B cell (primary cell): ENCODE results near the gene ADK. TPM values are rescaled to one million over a fixed set of nuclear protein-coding genes. Genes with fewer than 3 reads are reported as not detected.

Experiments used
- ATAC-seq: fragments of 200-7000 bp; cut with Tn5 transposase; one replicate; pipeline ENCODE4 v1.10.0; 2021; ENCODE audit warnings: low read depth, mild to moderate bottlenecking, moderate number of reproducible peaks, moderate library complexity
- CTCF ChIA-PET: fragments of 350-600 bp; sonication (Branson Sonifier 250); formaldehyde crosslinking; loops from one replicate; lab custom pipeline; 2021; ENCODE audit warnings: antibody characterized with exemption, inconsistent platforms; lab: Charles Lee
- POLR2A ChIA-PET: fragments of 350-600 bp; sonication (Branson Sonifier 250); formaldehyde crosslinking; loops from one replicate; lab custom pipeline; 2021; ENCODE audit warnings: antibody characterized with exemption; lab: Charles Lee
- DNase-seq: peaks from one replicate; pipeline ENCODE4 v3.0.0; 2013
- H2AFZ ChIP-seq: 2 replicates; pipeline ENCODE4 v1.6.1; 2012; ENCODE audit warnings: mild to moderate bottlenecking, low read depth, low read length; ENCODE audit not compliant: insufficient read depth, poor library complexity, severe bottlenecking
- H3K27ac ChIP-seq, 2 donors: 1 replicate in 1 of 2; 2 replicates in 1 of 2; pipeline ENCODE4 v1.5.1; 2012 to 2013; ENCODE audit warnings: low read length in 2 of 2, mild to moderate bottlenecking in 2 of 2, moderate library complexity in 1 of 2
- H3K27me3 ChIP-seq, 4 experiments: fragments of 200-600 bp in 1 of 4; sonication (generic) in 1 of 4; replicated peaks in 1 of 4; 1 replicate in 2 of 4; 2 replicates in 2 of 4; pipeline versions ENCODE4 v1.6.1 to v1.7.0; 2013 to 2016; ENCODE audit warnings: low read length in 3 of 4, mild to moderate bottlenecking in 2 of 4, mixed read lengths in 1 of 4, moderate library complexity in 1 of 4; ENCODE audit not compliant: insufficient read depth in 4 of 4, control insufficient read depth in 3 of 4; ENCODE audit errors: control extremely low read depth in 1 of 4
- H3K36me3 ChIP-seq, 2 experiments: replicated peaks in 1 of 2; 1 replicate in 1 of 2; 2 replicates in 1 of 2; pipeline versions ENCODE4 v1.6.1 to v1.7.1; 2013; ENCODE audit warnings: low read length in 1 of 2; ENCODE audit not compliant: insufficient read depth in 2 of 2, control insufficient read depth in 1 of 2; ENCODE audit errors: control extremely low read depth in 1 of 2, extremely low read depth in 1 of 2
- H3K4me1 ChIP-seq, 2 donors: fragments of 200-600 bp in 1 of 2; sonication (generic) in 1 of 2; 1 replicate in 1 of 2; 2 replicates in 1 of 2; pipeline versions ENCODE4 v1.5.1 to v1.6.1; 2013 to 2017; ENCODE audit warnings: low read length in 2 of 2; ENCODE audit not compliant: control insufficient read depth in 2 of 2, insufficient read depth in 2 of 2
- H3K4me2 ChIP-seq: replicated peaks from 2 replicates; pipeline ENCODE3; 2012; ENCODE audit warnings: mild to moderate bottlenecking, low read depth, low read length; ENCODE audit not compliant: poor library complexity, severe bottlenecking
- H3K4me3 ChIP-seq, 5 experiments: fragments of 200-600 bp in 1 of 5; sonication (generic) in 1 of 5; 1 replicate in 3 of 5; 2 replicates in 2 of 5; pipeline versions ENCODE4 v1.5.1 to v1.7.0; 2011 to 2016; ENCODE audit warnings: low read length in 4 of 5, mild to moderate bottlenecking in 4 of 5, low read depth in 2 of 5, control low read depth in 1 of 5, moderate library complexity in 1 of 5; ENCODE audit not compliant: insufficient read depth in 1 of 5; ENCODE audit errors: control extremely low read depth in 1 of 5, extremely low read depth in 1 of 5
- H3K79me2 ChIP-seq: fragments of 200-600 bp; sonication (generic); one replicate; pipeline ENCODE4 v1.6.0; 2016; ENCODE audit warnings: low read length; ENCODE audit not compliant: control insufficient read depth, insufficient read depth
- H3K9ac ChIP-seq: fragments of 200-600 bp; sonication (generic); 2 replicates; pipeline ENCODE4 v1.6.1; 2017; ENCODE audit warnings: mild to moderate bottlenecking, low read length, moderate library complexity
- H3K9me3 ChIP-seq, 3 donors: one replicate each; pipeline versions ENCODE4 v1.6.1 to v1.7.1; 2013; ENCODE audit warnings: low read length in 2 of 3; ENCODE audit not compliant: control insufficient read depth in 2 of 3, insufficient read depth in 1 of 3; ENCODE audit errors: control extremely low read depth in 1 of 3
- H4K20me1 ChIP-seq: 2 replicates; pipeline ENCODE4 v1.6.0; 2012; ENCODE audit warnings: mild to moderate bottlenecking, low read length; ENCODE audit not compliant: insufficient read depth, control insufficient read depth, poor library complexity, severe bottlenecking
- H3K27ac Mint-ChIP-seq: one replicate; pipeline ENCODE4 v1.8.0; 2021; ENCODE audit warnings: mixed read lengths
- H3K27me3 Mint-ChIP-seq: one replicate; pipeline ENCODE4 v1.8.0; 2021; ENCODE audit warnings: mixed read lengths
- H3K4me1 Mint-ChIP-seq: one replicate; pipeline ENCODE4 v1.8.0; 2021; ENCODE audit warnings: mixed read lengths
- H3K4me3 Mint-ChIP-seq: one replicate; pipeline ENCODE4 v1.8.0; 2021; ENCODE audit warnings: mixed read lengths
- H3K9me3 Mint-ChIP-seq: one replicate; pipeline ENCODE4 v1.8.0; 2022; ENCODE audit warnings: mixed read lengths; ENCODE audit not compliant: insufficient read depth
- EZH2 ChIP-seq: IDR thresholded peaks from 2 replicates; pipeline ENCODE4 v1.6.1; 2012; ENCODE audit warnings: borderline replicate concordance, low read depth, mild to moderate bottlenecking, moderate library complexity, low read length; ENCODE audit not compliant: insufficient read depth, poor library complexity, severe bottlenecking
- WGBS: methylation state at CpG from one replicate; pipeline ENCODE4 v1.1.5; 2013; ENCODE audit warnings: missing lambda C conversion rate; ENCODE audit not compliant: insufficient coverage; 5-methylcytosine and 5-hydroxymethylcytosine counted together
- intact Hi-C: fragments of 100-400 bp; cut with micrococcal nuclease; formaldehyde crosslinking; loops from one replicate; pipeline ENCODE4 v1.10.0; 2022
- polyA plus RNA-seq: library from polyadenylated mRNA; depleted of rRNA; stranded (reverse); fragments of >200 nt; gene quantifications from 2 replicates; pipeline ENCODE4 v1.2.3, GENCODE V29; 2012
- total RNA-seq, 2 donors: library from RNA; stranded (reverse); fragments of 120-200 nt in 1 of 2; gene quantifications; 1 replicate in 1 of 2; 2 replicates in 1 of 2; pipeline versions ENCODE4 v1.2.3 to v1.2.4, GENCODE V29; 2013 to 2022
- TF ChIP-seq, protein P1 (sequence below): fragments of 200-600 bp; IDR thresholded peaks from one replicate; pipeline ENCODE4 v1.8.0; 2022; ENCODE audit warnings: antibody characterized with exemption, mild to moderate bottlenecking

ADK gene
- total and polyA plus RNA-seq, 2 donors (not counting 1 experiment from before 2014, with no cell fraction given): 37.2 to 52.6 TPM

DNA sequence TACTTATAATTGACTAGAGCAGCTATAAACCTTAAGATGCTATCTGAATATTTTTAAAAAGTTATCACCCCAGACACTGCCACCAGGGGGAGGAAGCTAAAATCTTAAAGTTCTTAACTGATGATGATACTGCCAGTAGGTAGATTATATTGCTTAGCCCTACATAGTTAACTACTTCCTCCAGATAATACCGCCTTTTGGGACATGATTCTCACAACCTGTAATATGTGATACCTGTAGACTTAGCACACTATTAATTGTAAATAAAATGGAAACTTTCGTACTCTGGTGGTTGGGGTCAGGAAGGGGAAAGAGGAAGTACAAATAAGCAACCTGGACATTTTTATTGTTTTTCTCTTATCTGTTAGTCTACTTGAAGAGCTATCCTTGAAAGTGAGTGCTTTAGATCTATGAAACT is 268.9 kb downstream of the ADK start:
- H3K27ac ChIP-seq: no peak overlapping the region
- ChIA-PET CTCF (interaction anchor here (1.0 to 3.6 kb wide), 11 partner anchors 9 to 815 kb away, joined by 3 to 28 read pairs (median 4); partner anchors contain the start of genes COMTD1 and SAMD8), POLR2A (no interaction called here)
- no peak overlapping the region for H3K9ac ChIP-seq
- no peaks in the 10 kb centered on the region for H3K79me2 ChIP-seq
- ATAC-seq (peak; percentile 49), DNase-seq (peak; percentile 42)
- intact Hi-C loops: loop anchor here (5.0 kb wide), 1 partner anchor 597 kb away; no protein-coding TSS in a partner anchor
- peaks cover 21% of the 10 kb centered on the region for H3K4me1 Mint-ChIP-seq
- no peaks in the 10 kb centered on the region for H3K27me3 ChIP-seq
- H3K4me3 ChIP-seq: no peak overlapping the region
- peak overlapping the region; percentile 15 for H3K4me2 ChIP-seq
- TF ChIP-seq, protein P1, sequence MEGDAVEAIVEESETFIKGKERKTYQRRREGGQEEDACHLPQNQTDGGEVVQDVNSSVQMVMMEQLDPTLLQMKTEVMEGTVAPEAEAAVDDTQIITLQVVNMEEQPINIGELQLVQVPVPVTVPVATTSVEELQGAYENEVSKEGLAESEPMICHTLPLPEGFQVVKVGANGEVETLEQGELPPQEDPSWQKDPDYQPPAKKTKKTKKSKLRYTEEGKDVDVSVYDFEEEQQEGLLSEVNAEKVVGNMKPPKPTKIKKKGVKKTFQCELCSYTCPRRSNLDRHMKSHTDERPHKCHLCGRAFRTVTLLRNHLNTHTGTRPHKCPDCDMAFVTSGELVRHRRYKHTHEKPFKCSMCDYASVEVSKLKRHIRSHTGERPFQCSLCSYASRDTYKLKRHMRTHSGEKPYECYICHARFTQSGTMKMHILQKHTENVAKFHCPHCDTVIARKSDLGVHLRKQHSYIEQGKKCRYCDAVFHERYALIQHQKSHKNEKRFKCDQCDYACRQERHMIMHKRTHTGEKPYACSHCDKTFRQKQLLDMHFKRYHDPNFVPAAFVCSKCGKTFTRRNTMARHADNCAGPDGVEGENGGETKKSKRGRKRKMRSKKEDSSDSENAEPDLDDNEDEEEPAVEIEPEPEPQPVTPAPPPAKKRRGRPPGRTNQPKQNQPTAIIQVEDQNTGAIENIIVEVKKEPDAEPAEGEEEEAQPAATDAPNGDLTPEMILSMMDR: peak; percentile 68
- TF ChIP-seq EZH2: no peak
- WGBS: no CpG with 5 or more reads among the region's 2 CpGs
- H2AFZ ChIP-seq: no peak overlapping the region
- H3K9me3 ChIP-seq: peaks cover 0 to 11% (median 0%) of the 10 kb centered on the region in 3 donors
- peaks cover 7 to 16% of the 10 kb centered on the region in 2 donors for H3K4me1 ChIP-seq
- no peak overlapping the region for H3K4me3 Mint-ChIP-seq
- no peak overlapping the region for H3K27ac Mint-ChIP-seq
- no peaks in the 10 kb centered on the region for H3K9me3 Mint-ChIP-seq
- no peaks in the 10 kb centered on the region for H3K27me3 Mint-ChIP-seq
- H4K20me1 ChIP-seq: peaks cover 11% of the 10 kb centered on the region
- peaks cover 0 to 2% of the 10 kb centered on the region in 2 experiments for H3K36me3 ChIP-seq

DNA sequence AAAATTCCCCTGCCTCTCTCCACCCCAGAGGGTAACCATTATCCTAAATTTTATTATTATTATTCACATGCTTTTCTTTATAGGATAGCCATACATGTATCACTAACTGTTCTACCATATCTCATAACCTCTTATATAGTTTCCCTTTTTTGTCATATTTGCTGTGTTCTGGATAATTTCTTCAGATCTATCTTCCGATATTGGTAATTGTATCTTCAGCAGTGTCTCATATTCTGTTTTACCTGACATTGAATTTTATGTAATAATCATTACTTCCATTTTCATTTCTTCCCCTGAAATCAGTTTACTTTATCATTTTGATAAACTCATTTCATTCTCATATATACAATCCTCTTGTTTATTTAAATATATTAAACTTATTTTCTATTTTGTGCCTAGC is 273.5 kb downstream of the ADK start:
- H3K27me3 ChIP-seq: no peaks in the 10 kb centered on the region
- no peaks in the 10 kb centered on the region for H3K9me3 Mint-ChIP-seq
- ChIA-PET CTCF (interaction anchor here (1.7 kb wide), 1 partner anchor 11 kb away, joined by 5 read pairs; no protein-coding TSS in a partner anchor), POLR2A (no interaction called here)
- no peaks in the 10 kb centered on the region for H3K79me2 ChIP-seq
- TF ChIP-seq EZH2: no peak
- TF ChIP-seq, protein P1: no peak
- intact Hi-C loops: loop anchor here (5.0 kb wide), 1 partner anchor 593 kb away; no protein-coding TSS in a partner anchor
- H3K4me1 ChIP-seq: peaks cover 4 to 7% of the 10 kb centered on the region in 2 donors
- H3K9me3 ChIP-seq: peaks cover 0 to 11% (median 0%) of the 10 kb centered on the region in 3 donors
- H3K27me3 Mint-ChIP-seq: no peaks in the 10 kb centered on the region
- H3K4me2 ChIP-seq: no peak overlapping the region
- no peak overlapping the region for H3K4me3 Mint-ChIP-seq
- ATAC-seq: no peak
- H3K27ac ChIP-seq: no peak overlapping the region
- DNase-seq: no peak
- H3K4me1 Mint-ChIP-seq: peaks cover 8% of the 10 kb centered on the region
- H3K36me3 ChIP-seq: peaks cover 4 to 9% of the 10 kb centered on the region in 2 experiments
- no peak overlapping the region for H2AFZ ChIP-seq
- no CpG with 5 or more reads among the region's 1 CpG for WGBS
- H3K9ac ChIP-seq: no peak overlapping the region
- no peak overlapping the region for H3K27ac Mint-ChIP-seq
- peaks cover 11% of the 10 kb centered on the region for H4K20me1 ChIP-seq
- no peak overlapping the region for H3K4me3 ChIP-seq
